Aorta (tissue), 5 donors: ENCODE data around the gene LMOD2. TPM values are rescaled to one million over a fixed set of nuclear protein-coding genes. Genes with fewer than 3 reads are reported as not detected.

ENCODE experiments used
- ATAC-seq: fragments of 200-7000 bp; cut with Tn5 transposase; one replicate; pipeline ENCODE4 v1.9.1; 2022; ENCODE audit warnings: moderate library complexity; ENCODE audit not compliant: low FRiP score
- DNase-seq, 2 donors: peaks; one replicate each; pipeline ENCODE4 v3.0.0-alpha.2; 2020
- H3K27ac ChIP-seq, 2 donors: one replicate each; pipeline ENCODE4 v1.5.1; 2013; ENCODE audit warnings: low read length in 2 of 2, mild to moderate bottlenecking in 2 of 2, moderate library complexity in 2 of 2, control low read depth in 1 of 2, inconsistent platforms in 1 of 2, low read depth in 1 of 2
- H3K27me3 ChIP-seq, 2 donors: one replicate each; pipeline ENCODE4 v1.6.1; 2013; ENCODE audit warnings: control low read depth in 1 of 2, low read length in 1 of 2, mild to moderate bottlenecking in 1 of 2, moderate library complexity in 1 of 2; ENCODE audit not compliant: insufficient read depth in 2 of 2, control insufficient read depth in 1 of 2
- H3K36me3 ChIP-seq, 2 donors: one replicate each; pipeline ENCODE4 v1.6.1; 2013; ENCODE audit warnings: control low read depth in 1 of 2, low read length in 1 of 2, mild to moderate bottlenecking in 1 of 2; ENCODE audit not compliant: insufficient read depth in 2 of 2, control insufficient read depth in 1 of 2
- H3K4me1 ChIP-seq, 2 donors: one replicate each; pipeline ENCODE4 v1.6.1; 2013; ENCODE audit warnings: low read length in 2 of 2, control low read depth in 1 of 2, mild to moderate bottlenecking in 1 of 2, moderate library complexity in 1 of 2; ENCODE audit not compliant: insufficient read depth in 2 of 2, control insufficient read depth in 1 of 2
- H3K4me3 ChIP-seq, 2 donors: one replicate each; pipeline ENCODE4 v1.5.1; 2013; ENCODE audit warnings: low read length in 2 of 2, control low read depth in 1 of 2, mild to moderate bottlenecking in 1 of 2
- H3K9me3 ChIP-seq: one replicate; pipeline ENCODE4 v1.6.1; 2013; ENCODE audit warnings: mild to moderate bottlenecking, low read length; ENCODE audit not compliant: control insufficient read depth
- WGBS, 2 donors: extraction: QIAGEN DNeasy Blood & Tissue Kit; methylation state at CpG; one replicate each; pipeline ENCODE4 v1.1.7; 2013; 5-methylcytosine and 5-hydroxymethylcytosine counted together
- intact Hi-C, 2 donors: fragments of 100-400 bp; cut with DNase I; formaldehyde crosslinking; loops; one replicate each; pipeline versions ENCODE4 v1.14.2 to v1.15.0; 2022
- long read RNA-seq, 2 donors: library from polyadenylated mRNA; unstranded; transcript quantifications; one replicate each; pipeline ENCODE4 v2.0.0, GENCODE V29; 2020 to 2021
- polyA plus RNA-seq, 2 donors: library from polyadenylated mRNA; stranded (reverse); fragments of 200-250 nt; gene quantifications; one replicate each; pipeline ENCODE4 v1.2.3, GENCODE V29; 2013
- total RNA-seq, 2 donors: library from RNA; stranded (reverse); fragmentation: NEBNext Ultra II Directional; extraction: Animal tissue kit (Norgen Biotek cat#: 25700); gene quantifications; one replicate each; pipeline ENCODE4 v1.2.1, GENCODE V29; 2021
- donor health status: healthy with polysubstance abuse.
- donor health status: Bipolar disorder and iron deficiency.
- donor health status: DM: no; HTN: no; CAD: no.
- donor health status: DM: no; HTN: no; CAD: no.
- donor health status: DM: yes; HTN: yes; CAD: no.

LMOD2 gene
- total RNA-seq (not detected), polyA plus RNA-seq (1 to 10 TPM in 1 of 2 donors, not detected in 1; 1.8 TPM)
- long read RNA-seq, donor 1: 0 reads
- long read RNA-seq, donor 2, partial matches to known transcripts: 0 of 2 reads
- long read RNA-seq, donor 2, other reads (novel, unspliced or antisense): 2 of 2 reads

- WGBS, 2 donors: 76 to 87% methylated on average over 6 of the region's 6 CpGs
- Histone ChIP-seq H3K4me3 (no peak within 1 kb of the TSS), H3K27me3 (no peaks in the 10 kb centered on the region), H3K4me1 (no peaks in the 10 kb centered on the region), H3K36me3 (no peaks in the 10 kb centered on the region), H3K27ac (no peak within 1 kb of the TSS), H3K9me3 (no peaks in the 10 kb centered on the region)
- ATAC-seq (no peak), DNase-seq (no peak)
- intact Hi-C loops: no loop called here
Measured at GRCh38 chr7:123655614-123656013, at the start of gene LMOD2. Gene LMOD2 (plus strand): TSS chr7:123655866. CDS start chr7:123655964, 98 bp downstream.

DNA sequence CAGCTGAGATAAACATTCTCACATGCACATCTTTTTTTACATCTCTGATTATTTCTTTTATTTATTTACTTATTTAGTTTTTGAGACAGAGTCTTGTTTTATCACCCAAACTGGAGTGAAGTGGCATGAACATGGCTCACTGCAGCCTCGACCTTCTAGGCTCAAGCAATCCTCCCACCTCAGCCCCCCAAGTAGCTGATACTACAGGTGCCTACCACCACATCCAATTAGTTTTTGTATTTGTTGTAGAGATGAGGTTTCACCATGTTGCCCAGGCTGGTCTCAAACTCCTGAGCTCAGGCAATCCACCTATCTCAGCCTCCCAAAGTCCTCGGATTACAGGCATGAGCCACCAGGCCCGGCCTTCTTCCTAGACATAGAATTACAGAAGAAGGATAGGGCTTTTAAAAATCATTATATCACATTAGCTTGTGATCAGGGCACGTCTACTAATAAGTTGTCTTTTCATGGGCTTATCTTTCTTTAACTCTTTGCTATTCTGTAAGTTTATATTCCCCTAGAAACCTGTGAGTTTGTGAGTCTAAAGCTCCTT lies 48.2 kb upstream of the LMOD2 start:
- intact Hi-C loops: no loop called here
- no peaks in the 10 kb centered on the region for H3K36me3 ChIP-seq
- H3K9me3 ChIP-seq: no peaks in the 10 kb centered on the region
- H3K4me3 ChIP-seq: no peak overlapping the region
- DNase-seq (no peak), ATAC-seq (no peak)
- H3K27me3 ChIP-seq: no peaks in the 10 kb centered on the region
- WGBS, 2 donors: 70 to 74% methylated on average over 4 of the region's 4 CpGs
- H3K4me1 ChIP-seq: no peaks in the 10 kb centered on the region
- H3K27ac ChIP-seq: no peak overlapping the region

DNA sequence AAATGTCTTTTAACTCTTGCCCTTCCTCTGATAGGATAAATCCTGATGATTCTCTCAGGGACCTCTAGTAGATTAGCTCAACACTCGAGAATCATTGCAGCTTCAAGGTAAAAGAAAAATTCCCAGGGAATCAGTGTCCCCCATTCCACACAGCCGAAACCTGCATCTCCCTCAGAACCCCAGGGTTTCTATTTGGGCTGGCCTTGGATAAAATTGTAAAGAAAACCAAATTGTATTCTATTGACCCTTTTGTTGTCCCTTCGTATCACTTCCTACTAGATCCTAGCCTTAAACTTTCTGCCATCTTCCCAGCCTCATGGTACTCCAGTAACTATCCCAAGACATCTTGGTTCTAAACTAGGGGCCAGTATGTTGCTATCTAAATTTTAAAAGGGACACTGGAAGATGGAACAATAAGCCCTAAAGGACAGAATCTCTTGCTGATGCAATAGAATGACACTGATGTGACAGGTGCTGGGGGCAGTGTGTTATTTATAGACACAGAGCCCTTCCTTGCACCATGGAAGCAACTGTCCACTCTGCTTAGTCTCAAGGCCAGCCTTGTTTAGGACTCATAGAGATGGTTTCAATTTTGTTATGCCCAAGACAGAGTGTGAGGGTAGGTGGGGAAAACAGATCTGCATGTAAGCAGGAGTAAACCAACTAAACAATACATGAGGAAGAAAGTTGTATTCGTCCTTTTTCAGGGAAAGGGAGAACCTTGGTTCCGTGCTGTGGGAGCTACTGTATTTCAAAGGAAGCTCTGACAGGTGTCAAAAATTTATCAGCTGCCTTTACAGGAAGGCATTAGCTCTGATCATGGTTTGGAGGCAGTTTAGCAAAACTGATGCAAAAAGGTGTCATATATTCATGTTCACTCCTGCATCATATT lies 46.4 kb upstream of the LMOD2 start:
- ATAC-seq (no peak), DNase-seq (no peak)
- H3K4me1 ChIP-seq: no peaks in the 10 kb centered on the region
- H3K9me3 ChIP-seq: no peaks in the 10 kb centered on the region
- no peak overlapping the region for H3K27ac ChIP-seq
- no peak overlapping the region for H3K4me3 ChIP-seq
- no peaks in the 10 kb centered on the region for H3K36me3 ChIP-seq
- WGBS, 2 donors: 69 to 73% methylated on average over 5 of the region's 5 CpGs
- intact Hi-C loops: no loop called here
- no peaks in the 10 kb centered on the region for H3K27me3 ChIP-seq

GRCh38 chr7:123609883-123610239 lies 45.8 kb upstream of the LMOD2 start:
- Histone ChIP-seq H3K9me3 (no peaks in the 10 kb centered on the region), H3K36me3 (no peaks in the 10 kb centered on the region), H3K4me1 (no peaks in the 10 kb centered on the region), H3K27ac (no peak overlapping the region), H3K4me3 (no peak overlapping the region), H3K27me3 (no peaks in the 10 kb centered on the region)
- DNase-seq (no peak), ATAC-seq (no peak)
- intact Hi-C loops: no loop called here
- 17 to 20% methylated on average over 2 of the region's 2 CpGs for WGBS, 2 donors

GRCh38 chr7:123612024-123612423 lies 43.6 kb upstream of the LMOD2 start:
- no peaks in the 10 kb centered on the region for H3K27me3 ChIP-seq
- H3K9me3 ChIP-seq: no peaks in the 10 kb centered on the region
- H3K36me3 ChIP-seq: no peaks in the 10 kb centered on the region
- intact Hi-C loops: no loop called here
- ATAC-seq (no peak), DNase-seq (no peak)
- no peaks in the 10 kb centered on the region for H3K4me1 ChIP-seq
- H3K4me3 ChIP-seq: no peak overlapping the region
- no peak overlapping the region for H3K27ac ChIP-seq

- ATAC-seq: no peak
- intact Hi-C loops: no loop called here
- WGBS, 2 donors: 20 to 31% methylated on average over 2 of the region's 2 CpGs
Measured at GRCh38 chr7:123615344-123615743, 40.3 kb upstream of the LMOD2 start.

DNA sequence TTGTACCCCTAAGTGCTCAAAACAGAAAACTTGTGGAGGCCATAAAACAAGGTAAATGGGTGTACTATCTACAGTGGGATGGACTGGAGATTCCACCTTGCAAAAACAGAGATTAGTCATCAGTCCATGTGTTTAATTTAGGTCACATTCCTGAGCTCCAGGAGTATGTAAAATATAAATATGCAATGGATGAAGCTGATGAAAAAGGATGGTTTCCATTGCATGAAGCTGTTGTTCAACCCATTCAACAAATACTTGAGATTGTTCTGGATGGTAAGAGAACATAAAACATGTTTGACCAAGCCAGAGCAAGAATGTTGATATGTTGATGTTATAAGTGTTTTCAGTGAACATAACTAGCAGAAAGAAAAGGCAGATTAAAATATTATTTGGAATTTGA lies 39.4 kb upstream of the LMOD2 start:
- intact Hi-C loops: no loop called here
- Histone ChIP-seq H3K27me3 (no peaks in the 10 kb centered on the region), H3K4me1 (no peaks in the 10 kb centered on the region), H3K27ac (no peak overlapping the region), H3K36me3 (no peaks in the 10 kb centered on the region), H3K4me3 (no peak overlapping the region), H3K9me3 (no peaks in the 10 kb centered on the region)
- no peak for ATAC-seq
- no peak for DNase-seq

More at GRCh38 chr7:123615344-123615743, 40.3 kb upstream of the LMOD2 start:
- Histone ChIP-seq H3K27me3 (no peaks in the 10 kb centered on the region), H3K9me3 (no peaks in the 10 kb centered on the region), H3K36me3 (no peaks in the 10 kb centered on the region), H3K27ac (no peak overlapping the region), H3K4me1 (no peaks in the 10 kb centered on the region), H3K4me3 (no peak overlapping the region)
- no peak for DNase-seq

DNA sequence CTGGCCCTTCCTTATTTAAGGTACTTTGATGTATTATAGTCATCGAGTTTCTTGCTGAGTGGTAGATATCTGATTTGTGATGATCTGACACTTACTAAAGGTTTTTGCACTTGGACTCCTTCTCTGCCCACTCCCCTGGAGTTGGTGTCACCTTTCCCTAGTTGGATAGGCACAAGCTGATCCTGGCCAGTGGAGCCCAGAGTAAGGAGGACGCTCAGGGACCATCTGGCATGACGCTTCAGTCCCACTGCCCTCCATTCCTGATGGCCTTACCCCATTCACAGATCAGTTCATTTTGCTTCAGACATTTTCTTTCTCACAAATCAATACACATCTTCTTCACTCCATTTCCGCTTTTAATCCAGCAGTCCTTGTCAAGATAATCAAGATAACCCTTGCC lies 34.0 kb upstream of the LMOD2 start:
- Histone ChIP-seq H3K27me3 (no peaks in the 10 kb centered on the region), H3K36me3 (no peaks in the 10 kb centered on the region), H3K27ac (no peak overlapping the region), H3K4me3 (no peak overlapping the region), H3K9me3 (no peaks in the 10 kb centered on the region), H3K4me1 (no peaks in the 10 kb centered on the region)
- intact Hi-C loops: no loop called here
- 78 to 79% methylated on average over 4 of the region's 4 CpGs for WGBS, 2 donors
- DNase-seq: no peak
- no peak for ATAC-seq
